SK-N-SH (cell line): ENCODE measurements around the gene C19orf33. TPM values are rescaled to one million over a fixed set of nuclear protein-coding genes. Genes with fewer than 3 reads are reported as not detected.

Source experiments
- CTCF ChIA-PET: fragments of 300-600, 350-600 bp; formaldehyde crosslinking; extraction: SDS; loops from one replicate; lab custom pipeline; 2021; lab: Yijun Ruan, JAX
- POLR2A ChIA-PET: fragments of 350-600 bp; sonication (Branson Sonifier 250); formaldehyde crosslinking; extraction: SDS; loops from one replicate; lab custom pipeline; 2020; ENCODE audit warnings: antibody characterized with exemption, inconsistent platforms; lab: Yijun Ruan, JAX
- DNase-seq: peaks from one replicate; pipeline ENCODE4 v3.0.0; 2012
- H2AFZ ChIP-seq: fragments of 200-600 bp; sonication (generic); 2 replicates; pipeline ENCODE4 v1.8.1; 2016; ENCODE audit warnings: antibody characterized with exemption, mild to moderate bottlenecking, low read depth
- H3F3A ChIP-seq: fragments of 200-600 bp; sonication (generic); replicated peaks from 2 replicates; pipeline ENCODE3; 2016; ENCODE audit warnings: antibody characterized with exemption, mild to moderate bottlenecking; ENCODE audit not compliant: insufficient read depth
- H3K27ac ChIP-seq, 2 experiments: fragments of 200-500 bp in 1 of 2; fragments of 200-600 bp in 1 of 2; sonication (Bioruptor generic) in 1 of 2; sonication (generic), shearing (Covaris generic) in 1 of 2; 2 replicates each; pipeline versions ENCODE4 v1.5.1 to v1.6.1; 2014 to 2016; ENCODE audit warnings: low read depth in 2 of 2, inconsistent platforms in 1 of 2, low read length in 1 of 2, mild to moderate bottlenecking in 1 of 2, mixed read lengths in 1 of 2
- H3K27me3 ChIP-seq: fragments of 200-600 bp; sonication (generic), shearing (Covaris generic); 2 replicates; pipeline ENCODE4 v1.6.1; 2016; ENCODE audit warnings: mixed run types; ENCODE audit not compliant: insufficient read depth
- H3K36me3 ChIP-seq, 2 experiments: fragments of 200-500 bp in 1 of 2; fragments of 200-600 bp in 1 of 2; sonication (Bioruptor generic) in 1 of 2; sonication (generic) in 1 of 2; replicated peaks in 1 of 2; 2 replicates each; pipeline versions ENCODE3 to v1.5.1; 2014 to 2016; ENCODE audit warnings: low read length in 1 of 2, mild to moderate bottlenecking in 1 of 2; ENCODE audit not compliant: insufficient read depth in 2 of 2, control insufficient read depth in 1 of 2
- H3K4me1 ChIP-seq, 2 experiments: fragments of 200-500 bp in 1 of 2; fragments of 200-600 bp in 1 of 2; sonication (Bioruptor generic) in 1 of 2; sonication (generic), shearing (Covaris generic) in 1 of 2; 2 replicates each; pipeline versions ENCODE4 v1.5.1 to v1.6.1; 2014 to 2016; ENCODE audit warnings: low read depth in 1 of 2, low read length in 1 of 2, mixed run types in 1 of 2; ENCODE audit not compliant: insufficient read depth in 2 of 2, control insufficient read depth in 1 of 2
- H3K4me2 ChIP-seq: fragments of 200-600 bp; sonication (generic), shearing (Covaris generic); 2 replicates; pipeline ENCODE4 v1.6.1; 2017; ENCODE audit warnings: mixed run types
- H3K4me3 ChIP-seq, 2 experiments: fragments of 200-500 bp in 1 of 2; fragments of 200-600 bp in 1 of 2; sonication (Bioruptor generic) in 1 of 2; sonication (generic), shearing (Covaris generic) in 1 of 2; 2 replicates each; pipeline versions ENCODE4 v1.5.1 to v1.8.1; 2014 to 2016; ENCODE audit warnings: low read depth in 2 of 2, inconsistent platforms in 1 of 2, low read length in 1 of 2, mild to moderate bottlenecking in 1 of 2, mixed read lengths in 1 of 2, moderate library complexity in 1 of 2
- H3K79me2 ChIP-seq: fragments of 200-600 bp; sonication (generic); 2 replicates; pipeline ENCODE4 v1.8.1; 2017; ENCODE audit warnings: mild to moderate bottlenecking; ENCODE audit not compliant: insufficient read depth
- H3K9ac ChIP-seq: fragments of 200-600 bp; sonication (generic); 2 replicates; pipeline ENCODE4 v1.6.1; 2017; ENCODE audit warnings: mixed run types
- H3K9me2 ChIP-seq: fragments of 200-600 bp; sonication (generic); 2 replicates; pipeline ENCODE4 v1.6.1; 2017; ENCODE audit warnings: mixed run types
- H3K9me3 ChIP-seq: fragments of 200-600 bp; sonication (generic); 2 replicates; pipeline ENCODE4 v1.6.1; 2017; ENCODE audit warnings: mixed run types, mild to moderate bottlenecking, moderate library complexity
- H4K20me1 ChIP-seq: fragments of 200-600 bp; sonication (generic); 2 replicates; pipeline ENCODE4 v1.6.1; 2017; ENCODE audit warnings: mild to moderate bottlenecking, mixed run types; ENCODE audit not compliant: insufficient read depth
- ELF1 ChIP-seq: IDR thresholded peaks from 2 replicates; pipeline ENCODE4 v1.4.0; 2012
- EZH2phosphoT487 ChIP-seq: fragments of 200-600 bp; sonication (generic); IDR thresholded peaks from 2 replicates; pipeline ENCODE4 v1.6.1; 2017; ENCODE audit warnings: low read depth, mixed run types, mild to moderate bottlenecking, antibody characterized with exemption, moderate library complexity, borderline replicate concordance
- GABPA ChIP-seq: IDR thresholded peaks from 2 replicates; pipeline ENCODE4 v1.4.0; 2012; ENCODE audit warnings: low read depth, mild to moderate bottlenecking
- GATA2 ChIP-seq: sonication (generic); formaldehyde crosslinking; IDR thresholded peaks from 2 replicates; pipeline ENCODE4 v1.5.0; 2020; ENCODE audit warnings: mild to moderate bottlenecking, missing genetic modification reagents
- IRF3 ChIP-seq: fragments of 150-350 bp; IDR thresholded peaks from 2 replicates; pipeline ENCODE4 v1.6.1; 2016; ENCODE audit warnings: mild to moderate bottlenecking, low read depth, low read length
- MAX ChIP-seq: IDR thresholded peaks from 2 replicates; pipeline ENCODE4 v1.4.0; 2012; ENCODE audit warnings: low read depth
- NFIC ChIP-seq: IDR thresholded peaks from 2 replicates; pipeline ENCODE4 v1.4.0; 2012; ENCODE audit warnings: borderline replicate concordance
- NRF1 ChIP-seq: IDR thresholded peaks from 2 replicates; pipeline ENCODE4 v1.6.1; 2012; ENCODE audit warnings: low read depth, mild to moderate bottlenecking, low read length
- RCOR1 ChIP-seq: fragments of 150-350 bp; IDR thresholded peaks from 2 replicates; pipeline ENCODE4 v1.6.1; 2017; ENCODE audit warnings: antibody characterized with exemption, low read length
- RFX5 ChIP-seq: IDR thresholded peaks from 2 replicates; pipeline ENCODE4 v1.6.1; 2012; ENCODE audit warnings: mild to moderate bottlenecking, improper control_type of control experiment, low read length
- RXRA ChIP-seq: IDR thresholded peaks from 2 replicates; pipeline ENCODE4 v1.4.0; 2012; ENCODE audit warnings: low read depth, mild to moderate bottlenecking, borderline replicate concordance
- SMC3 ChIP-seq: IDR thresholded peaks from 2 replicates; pipeline ENCODE4 v1.6.1; 2012; ENCODE audit warnings: low read depth, low read length, improper control_type of control experiment
- TAF1 ChIP-seq: IDR thresholded peaks from 2 replicates; pipeline ENCODE4 v1.6.1; 2012; ENCODE audit warnings: low read depth, mild to moderate bottlenecking, low read length, moderate library complexity, borderline replicate concordance
- YY1 ChIP-seq: IDR thresholded peaks from 2 replicates; pipeline ENCODE4 v1.4.0; 2012; ENCODE audit warnings: low read depth, mild to moderate bottlenecking
- ZBTB33 ChIP-seq: IDR thresholded peaks from 2 replicates; pipeline ENCODE4 v1.4.0; 2012; ENCODE audit warnings: low read depth, borderline replicate concordance
- WGBS: methylation state at CpG from one replicate; pipeline ENCODE4 v1.1.6; 2017; ENCODE audit warnings: low lambda C conversion rate; 5-methylcytosine and 5-hydroxymethylcytosine counted together
- polyA plus RNA-seq, 3 experiments: library from polyadenylated mRNA; depleted of rRNA; stranded (reverse); fragments of >200 nt; gene quantifications; 2 replicates each; pipeline ENCODE4 v1.2.3, GENCODE V29; 2012

Gene C19orf33
- polyA plus RNA-seq, 1 of the 3 experiments (the other 2 are of a cell fraction): not detected

GRCh38 chr19:38298821-38299680, 5.0 kb upstream of the C19orf33 start (continued):
- TF ChIP-seq ZBTB33 (no peak), NRF1 (no peak), RCOR1 (no peak), GABPA (no peak)

- H3F3A ChIP-seq: peaks cover 18% of the 10 kb centered on the region
- H3K4me3 ChIP-seq: no peak overlapping the region
- ChIA-PET CTCF (interaction anchor here (0.6 to 1.1 kb wide), 3 partner anchors 18 to 402 kb away, joined by 3 to 5 read pairs (median 4); no protein-coding TSS in a partner anchor), POLR2A (no interaction called here)
- no peaks in the 10 kb centered on the region for H4K20me1 ChIP-seq
- no peaks in the 10 kb centered on the region for H3K79me2 ChIP-seq
- DNase-seq: no peak
- peaks cover 0 to 6% of the 10 kb centered on the region in 2 experiments for H3K36me3 ChIP-seq
- no peak overlapping the region for H3K9ac ChIP-seq
- no peak overlapping the region for H3K4me2 ChIP-seq
- no peaks in the 10 kb centered on the region for H3K9me2 ChIP-seq
- H3K27ac ChIP-seq: no peak overlapping the region
- H2AFZ ChIP-seq: no peak overlapping the region
- WGBS: 74% methylated on average over 12 of the region's 27 CpGs
- TF ChIP-seq IRF3: no peak
- no peak for TF ChIP-seq MAX
- TF ChIP-seq RXRA: no peak
- TF ChIP-seq GATA2 (CRISPR knock-in tag): no peak
- no peak for TF ChIP-seq RCOR1
- TF ChIP-seq EZH2phosphoT487: no peak
- TF ChIP-seq TAF1: no peak
- TF ChIP-seq RFX5: no peak
- no peak for TF ChIP-seq NFIC
- TF ChIP-seq ELF1: no peak
- no peak for TF ChIP-seq NRF1
- no peak for TF ChIP-seq GABPA
- no peak for TF ChIP-seq YY1
- TF ChIP-seq SMC3: no peak
- no peaks in the 10 kb centered on the region; a peak in 1 of 4 replicates for H3K4me1 ChIP-seq
- no peaks in the 10 kb centered on the region for H3K9me3 ChIP-seq
- H3K27me3 ChIP-seq: no peaks in the 10 kb centered on the region
Measured at GRCh38 chr19:38304352-38304865, 358 bp downstream of the C19orf33 start.
